HepG2 (cell line): Measurements from ENCODE around the gene CRTAC1. TPM values are rescaled to one million over a fixed set of nuclear protein-coding genes. Genes with fewer than 3 reads are reported as not detected.

Experiments
- ATAC-seq: fragments of 200-7000 bp; cut with Tn5 transposase; 3 replicates; pipeline ENCODE4 v1.9.1; 2020; ENCODE audit warnings: mild to moderate bottlenecking, moderate library complexity
- BruUV-seq: library from RNA; stranded (reverse); fragments of 400-500 nt; replicated peaks from 2 replicates; lab custom pipeline; 2021; lab: Mats Ljungman, UMichigan
- CTCF ChIA-PET: fragments of 300-600 bp; formaldehyde crosslinking; extraction: SDS; loops from one replicate; lab custom pipeline; 2021; ENCODE audit warnings: low total read pairs, inconsistent platforms, low intra/inter-chr PET ratio; lab: Yijun Ruan, JAX
- POLR2A ChIA-PET: fragments of 350-600 bp; sonication (Branson Sonifier 250); formaldehyde crosslinking; loops from one replicate; lab custom pipeline; 2020; ENCODE audit warnings: antibody characterized with exemption, inconsistent platforms; lab: Yijun Ruan, JAX
- DNase-seq: peaks from one replicate; pipeline ENCODE4 v3.0.0-alpha.2; 2015; ENCODE audit warnings: low spot score
- FAIRE-seq: peaks from 3 replicates; lab custom pipeline; 2011; peaks lifted over from hg19 to GRCh38; lab: Jason Lieb, UNC
- H2AFZ ChIP-seq: one replicate; pipeline ENCODE4 v1.6.1; 2011; ENCODE audit warnings: low read length, inconsistent platforms
- H3K27ac ChIP-seq: fragments of 300-600 bp; 3 replicates; pipeline ENCODE4 v1.8.0; 2011; ENCODE audit warnings: mixed run types, mild to moderate bottlenecking, mixed read lengths, low read length, inconsistent platforms; ENCODE audit not compliant: insufficient read depth; ENCODE audit errors: extremely low read length
- H3K27me3 ChIP-seq, 2 experiments: fragments of 200-600 bp in 1 of 2; 2 replicates in 1 of 2; 3 replicates in 1 of 2; pipeline versions ENCODE4 v1.6.0 to v1.8.0; 2011; ENCODE audit warnings: low read length in 2 of 2, mild to moderate bottlenecking in 2 of 2, moderate library complexity in 2 of 2, inconsistent platforms in 1 of 2; ENCODE audit not compliant: insufficient read depth in 2 of 2, control insufficient read depth in 1 of 2
- H3K36me3 ChIP-seq, 2 experiments: fragments of 200-600 bp in 1 of 2; replicated peaks in 1 of 2; 2 replicates in 1 of 2; 3 replicates in 1 of 2; pipeline versions ENCODE4 v1.5.1 to v1.8.0; 2011; ENCODE audit warnings: low read length in 2 of 2, inconsistent platforms in 1 of 2; ENCODE audit not compliant: insufficient read depth in 2 of 2, control insufficient read depth in 1 of 2
- H3K4me1 ChIP-seq: 2 replicates; pipeline ENCODE4 v1.5.1; 2012; ENCODE audit warnings: low read length, inconsistent platforms; ENCODE audit not compliant: insufficient read depth
- H3K4me2 ChIP-seq: 2 replicates; pipeline ENCODE4 v1.6.0; 2011; ENCODE audit warnings: low read depth, low read length, inconsistent platforms
- H3K4me3 ChIP-seq, 3 experiments: fragments of 200-600 bp in 1 of 3; sonication (generic), shearing (Covaris generic) in 1 of 3; replicated peaks in 1 of 3; 2 replicates each; pipeline ENCODE4 v1.5.1; 2011 to 2016; ENCODE audit warnings: low read length in 3 of 3, inconsistent platforms in 2 of 3, low read depth in 2 of 3, mild to moderate bottlenecking in 2 of 3, control low read depth in 1 of 3, mixed read lengths in 1 of 3; ENCODE audit not compliant: insufficient read depth in 1 of 3
- H3K79me2 ChIP-seq: one replicate; pipeline ENCODE4 v1.6.1; 2011; ENCODE audit warnings: low read length, inconsistent platforms; ENCODE audit not compliant: insufficient read depth
- H3K9ac ChIP-seq: 2 replicates; pipeline ENCODE4 v1.6.0; 2011; ENCODE audit warnings: mild to moderate bottlenecking, low read depth, low read length, inconsistent platforms; ENCODE audit not compliant: insufficient read depth
- H3K9me3 ChIP-seq: 2 replicates; pipeline ENCODE4 v1.5.1; 2012; ENCODE audit warnings: mild to moderate bottlenecking, low read length
- H4K20me1 ChIP-seq: 2 replicates; pipeline ENCODE4 v1.6.0; 2011; ENCODE audit warnings: inconsistent platforms, mild to moderate bottlenecking, low read length, moderate library complexity; ENCODE audit not compliant: insufficient read depth
- ATAD3A ChIP-seq: sonication (generic); formaldehyde crosslinking; IDR thresholded peaks from 2 replicates; pipeline ENCODE4 v1.4.0; 2020; ENCODE audit warnings: missing genetic modification reagents
- BHLHE40 ChIP-seq: IDR thresholded peaks from 2 replicates; pipeline ENCODE4 v1.6.1; 2011; ENCODE audit warnings: low read length, improper control_type of control experiment
- FOXA3 ChIP-seq: IDR thresholded peaks from 2 replicates; pipeline ENCODE4 v1.6.1; 2016; ENCODE audit warnings: missing genetic modification reagents, missing compliant biosample characterization
- GTF3A ChIP-seq: sonication (generic); formaldehyde crosslinking; conservative IDR thresholded peaks from 2 replicates; pipeline ENCODE4 v1.4.0; 2020; ENCODE audit warnings: mild to moderate bottlenecking, missing genetic modification reagents
- HNRNPUL1 ChIP-seq: fragments of 200-400 bp; formaldehyde crosslinking; IDR thresholded peaks from 2 replicates; pipeline ENCODE4 v1.6.1; 2017; ENCODE audit warnings: low read depth, mild to moderate bottlenecking, low read length, moderate library complexity
- MAFK ChIP-seq, 2 experiments: IDR thresholded peaks in 1 of 2; conservative IDR thresholded peaks in 1 of 2; 2 replicates each; pipeline ENCODE4 v1.6.1; 2011; ENCODE audit warnings: improper control_type of control experiment in 2 of 2, low read length in 2 of 2
- MATR3 ChIP-seq: sonication (generic); formaldehyde crosslinking; IDR thresholded peaks from 2 replicates; pipeline ENCODE4 v1.4.0; 2020; ENCODE audit warnings: missing genetic modification reagents
- MLX ChIP-seq: IDR thresholded peaks from 2 replicates; pipeline ENCODE4 v1.6.1; 2016
- MTA3 ChIP-seq: sonication (generic); formaldehyde crosslinking; IDR thresholded peaks from 2 replicates; pipeline ENCODE4 v1.4.0; 2020; ENCODE audit warnings: missing genetic modification reagents
- MTERF4 ChIP-seq: sonication (generic); formaldehyde crosslinking; IDR thresholded peaks from 2 replicates; pipeline ENCODE4 v1.8.0; 2023; ENCODE audit warnings: mild to moderate bottlenecking, missing genetic modification reagents
- RELA ChIP-seq: sonication (generic); formaldehyde crosslinking; IDR thresholded peaks from 2 replicates; pipeline ENCODE4 v1.4.0; 2020; ENCODE audit warnings: missing genetic modification reagents
- RNF2 ChIP-seq: fragments of 450-650 bp; conservative IDR thresholded peaks from 2 replicates; pipeline ENCODE4 v1.6.1; 2016; ENCODE audit warnings: low read depth
- SRY ChIP-seq: sonication (generic); formaldehyde crosslinking; IDR thresholded peaks from 2 replicates; pipeline ENCODE4 v1.8.0; 2022; ENCODE audit warnings: mild to moderate bottlenecking, missing genetic modification reagents
- SUZ12 ChIP-seq: fragments of 150-350 bp; IDR thresholded peaks from 2 replicates; pipeline ENCODE4 v1.6.1; 2014; ENCODE audit warnings: low read depth, low read length
- ZMYM2 ChIP-seq: sonication (generic); formaldehyde crosslinking; IDR thresholded peaks from 2 replicates; pipeline ENCODE4 v1.8.0; 2022; ENCODE audit warnings: mild to moderate bottlenecking, missing genetic modification reagents
- ZNF557 ChIP-seq: sonication (generic); formaldehyde crosslinking; IDR thresholded peaks from 2 replicates; pipeline ENCODE4 v1.4.0; 2020; ENCODE audit warnings: missing genetic modification reagents
- ZXDC ChIP-seq: sonication (generic); formaldehyde crosslinking; IDR thresholded peaks from 2 replicates; pipeline ENCODE4 v1.5.0; 2020; ENCODE audit warnings: mild to moderate bottlenecking, missing genetic modification reagents
- WGBS: methylation state at CpG from one replicate; pipeline ENCODE4 v1.1.6; 2017; ENCODE audit warnings: low lambda C conversion rate; 5-methylcytosine and 5-hydroxymethylcytosine counted together
- in situ Hi-C: cut with HindIII; loops from 2 replicates; pipeline ENCODE4 v1.10.0; 2017; ENCODE audit warnings: low pct_unique_long_range_greater_than_20kb; ENCODE audit not compliant: extremely low pct_ligation_motif_present
- intact Hi-C: fragments of 100-400 bp; cut with micrococcal nuclease; formaldehyde crosslinking; loops from one replicate; pipeline ENCODE4 v1.10.0; 2022; ENCODE audit not compliant: unreplicated experiment
- polyA plus RNA-seq, 8 experiments: library from polyadenylated mRNA; depleted of rRNA in 3 of 8; stranded (reverse) in 7 of 8; unstranded in 1 of 8; fragments of >200 nt; fragmentation: Illumina TruSeq in 4 of 8; extraction: Trizol in 4 of 8; gene quantifications; 2 replicates each; pipeline versions ENCODE4 v1.2.1 to v1.2.3, GENCODE V29; 2011 to 2016; ENCODE audit warnings: low read depth in 4 of 8, missing spikeins in 1 of 8, mixed read lengths in 1 of 8; ENCODE audit not compliant: insufficient read depth in 1 of 8
- total RNA-seq, 5 experiments: library from RNA; depleted of rRNA; stranded (reverse); fragments of >200 nt; fragmentation: Illumina TruSeq; extraction: Trizol; gene quantifications; 2 replicates each; pipeline ENCODE4 v1.2.3, GENCODE V29; 2016; ENCODE audit warnings: low read depth in 1 of 5

Gene CRTAC1
- total and polyA plus RNA-seq, 2 of the 13 experiments (the other 11 are each of a cell fraction or from before 2014, with no cell fraction given), result not detected

- ChIA-PET POLR2A (no interaction called here), CTCF (no interaction called here)
Measured at GRCh38 chr10:97887399-97887798, 143.0 kb downstream of the CRTAC1 start.

GRCh38 chr10:97886286-97886685, 144.1 kb downstream of the CRTAC1 start:
- H2AFZ ChIP-seq, result no peak overlapping the region
- ChIA-PET POLR2A (no interaction called here), CTCF (no interaction called here)
- H3K79me2 ChIP-seq, result no peaks in the 10 kb centered on the region
- H3K4me3 ChIP-seq, result no peak overlapping the region
- H3K9ac ChIP-seq, result no peak overlapping the region
- H3K4me1 ChIP-seq, result no peaks in the 10 kb centered on the region
- H3K9me3 ChIP-seq, result no peaks in the 10 kb centered on the region
- BruUV-seq, result no TSS peak
- FAIRE-seq, result no peak
- H4K20me1 ChIP-seq, result no peaks in the 10 kb centered on the region
- no peak overlapping the region for H3K27ac ChIP-seq
- DNase-seq, result no peak
- H3K36me3 ChIP-seq, result no peaks in the 10 kb centered on the region
- H3K27me3 ChIP-seq, result peaks cover 2 to 28% of the 10 kb centered on the region in 2 experiments; a peak in 3 of 5 replicates
- no peak for ATAC-seq
- intact Hi-C loops, result no loop called here
- no peak overlapping the region for H3K4me2 ChIP-seq
- WGBS, result 37% methylated on average over 5 of the region's 5 CpGs
- in situ Hi-C loops, result no loop called here
- TF ChIP-seq MLX, result no peak
- TF ChIP-seq FOXA3 (CRISPR knock-in tag), result no peak
- no peak for TF ChIP-seq ZNF557 (CRISPR knock-in tag)
- TF ChIP-seq RNF2, result no peak
- no peak for TF ChIP-seq ZXDC (CRISPR knock-in tag)
- TF ChIP-seq ATAD3A, result no peak
- TF ChIP-seq MATR3 (CRISPR knock-in tag), result no peak
- no peak for TF ChIP-seq MTA3 (CRISPR knock-in tag)
- TF ChIP-seq SRY (CRISPR knock-in tag), result no peak
- no peak for TF ChIP-seq BHLHE40
- TF ChIP-seq HNRNPUL1, result no peak
- TF ChIP-seq RELA (CRISPR knock-in tag), result no peak
- TF ChIP-seq MAFK (conservative IDR thresholded peaks at IDR 0.05 in 1 of 2, IDR thresholded peaks at IDR 0.05 in 1 of 2; ENCODE audit: low read length in 2 of 2), result no peak
- TF ChIP-seq MTERF4, result no peak
- no peak for TF ChIP-seq ZMYM2

More at GRCh38 chr10:97887399-97887798, 143.0 kb downstream of the CRTAC1 start:
- no peaks in the 10 kb centered on the region for H4K20me1 ChIP-seq
- intact Hi-C loops, result no loop called here
- TF ChIP-seq SUZ12 (no peak), GTF3A (no peak)
- ATAC-seq (no peak), FAIRE-seq (no peak), DNase-seq (no peak)
- no peak overlapping the region for H3K4me3 ChIP-seq
- H3K9me3 ChIP-seq, result no peaks in the 10 kb centered on the region
- no TSS peak for BruUV-seq
- H3K36me3 ChIP-seq, result no peaks in the 10 kb centered on the region
- in situ Hi-C loops, result no loop called here
- H3K79me2 ChIP-seq, result no peaks in the 10 kb centered on the region
- H3K27ac ChIP-seq, result no peak overlapping the region
- H3K27me3 ChIP-seq, result peaks cover 2 to 30% of the 10 kb centered on the region in 2 experiments; a peak in 3 of 5 replicates
- no peaks in the 10 kb centered on the region for H3K4me1 ChIP-seq
- H3K4me2 ChIP-seq, result no peak overlapping the region
- WGBS, result 13% methylated on average over 3 of the region's 6 CpGs
- no peak overlapping the region for H2AFZ ChIP-seq
- no peak overlapping the region for H3K9ac ChIP-seq
